HG03469 (cell line): ENCODE data around the gene HEXIM2.
"Not testable (repeated sequence)": the region's sequence is repeated elsewhere in the genome, so short reads cannot be mapped to it uniquely, and the experiment has no call there.

Experiments used
- ATAC-seq: cut with Tn5 transposase; IDR thresholded peaks from one replicate; pipeline ENCODE4 v1.9.1; 2021; ENCODE audit warnings: mild to moderate bottlenecking, moderate library complexity, moderate number of reproducible peaks; ENCODE audit not compliant: unreplicated experiment

HEXIM2 gene, protein sequence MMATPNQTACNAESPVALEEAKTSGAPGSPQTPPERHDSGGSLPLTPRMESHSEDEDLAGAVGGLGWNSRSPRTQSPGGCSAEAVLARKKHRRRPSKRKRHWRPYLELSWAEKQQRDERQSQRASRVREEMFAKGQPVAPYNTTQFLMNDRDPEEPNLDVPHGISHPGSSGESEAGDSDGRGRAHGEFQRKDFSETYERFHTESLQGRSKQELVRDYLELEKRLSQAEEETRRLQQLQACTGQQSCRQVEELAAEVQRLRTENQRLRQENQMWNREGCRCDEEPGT

DNA sequence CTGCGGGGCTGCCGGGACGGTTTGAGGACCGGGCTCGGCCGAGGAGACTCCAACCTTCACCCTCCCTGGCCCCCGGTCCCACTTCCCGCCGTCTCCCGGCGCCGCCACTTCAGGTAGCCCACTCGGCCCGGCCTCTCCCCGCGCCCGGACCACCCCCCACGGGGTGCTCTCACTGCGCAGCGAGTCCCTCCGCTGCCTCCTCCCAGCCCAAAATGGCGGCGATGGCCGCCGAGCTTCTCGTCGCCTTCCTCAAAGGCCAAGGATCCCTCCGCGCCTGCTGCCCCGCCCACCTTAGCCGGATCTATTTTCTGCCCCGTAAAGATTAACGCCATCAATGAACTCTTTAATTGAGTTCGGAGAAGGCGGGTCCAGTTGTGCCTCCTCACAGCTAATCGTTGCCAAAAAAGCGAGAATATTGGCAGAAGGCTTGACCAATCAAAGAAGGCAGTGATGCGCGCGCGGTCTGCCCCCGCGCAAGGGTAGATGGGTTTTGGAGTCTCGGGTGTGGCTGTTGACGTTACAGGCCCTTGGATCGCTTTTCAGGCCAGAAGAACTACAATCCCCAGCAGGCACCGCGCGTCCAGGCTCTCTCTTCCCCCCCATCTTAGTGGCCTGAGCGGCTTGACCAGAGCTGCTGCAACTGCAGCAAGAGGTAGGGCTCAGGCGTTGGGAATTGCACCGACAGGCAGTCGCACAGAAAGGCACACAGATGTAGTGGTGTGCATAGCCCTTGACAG is at the start of gene HEXIM2:
Gene HEXIM2, plus strand, starts transcription at position 588 of the 737 bp plus-strand sequence. CDS start 919 bp downstream, outside the sequence.
- ATAC-seq: peak; percentile 76

DNA sequence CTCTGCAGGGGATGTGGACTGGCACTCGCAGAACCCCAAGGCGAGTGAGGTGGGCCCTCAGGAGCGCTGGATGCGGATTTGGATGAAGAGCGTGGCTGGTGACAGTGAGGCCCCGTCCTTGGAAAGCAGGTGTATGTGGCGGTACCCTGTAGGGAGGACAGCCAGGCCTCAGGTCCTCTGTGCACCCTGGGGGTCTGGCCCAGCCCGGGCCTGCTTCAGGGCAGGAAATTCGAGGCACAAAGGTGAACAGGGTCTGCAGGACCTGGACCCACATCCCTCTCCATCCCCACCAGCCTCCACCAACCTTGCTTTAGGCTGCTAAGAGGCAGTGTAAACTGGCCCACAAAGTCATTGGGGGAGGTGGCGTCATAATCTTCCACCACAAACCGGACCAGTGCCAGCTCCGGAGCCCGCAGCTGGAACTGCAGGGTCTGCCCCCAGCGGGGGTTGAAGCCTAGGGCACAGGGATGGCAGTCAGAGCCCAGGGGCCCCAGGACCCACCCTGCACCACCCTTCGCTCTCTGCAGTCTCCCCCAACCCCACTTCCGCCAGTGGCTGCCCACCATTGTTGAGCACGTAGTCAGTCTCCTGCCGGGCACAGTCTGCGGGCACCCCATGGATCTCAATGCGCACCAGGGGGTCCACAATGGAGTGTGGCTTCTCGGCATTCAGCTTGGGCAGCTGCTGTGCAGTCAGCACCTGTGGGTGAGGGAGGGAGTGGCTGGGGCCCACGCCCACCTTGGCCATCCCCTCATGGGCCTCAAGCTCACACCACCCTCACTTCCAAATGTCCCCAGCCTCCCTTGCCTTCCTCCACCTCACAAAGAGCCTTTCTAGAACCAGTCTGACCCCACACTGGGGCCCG is 48.9 kb upstream of the HEXIM2 start:
- no peak for ATAC-seq

DNA sequence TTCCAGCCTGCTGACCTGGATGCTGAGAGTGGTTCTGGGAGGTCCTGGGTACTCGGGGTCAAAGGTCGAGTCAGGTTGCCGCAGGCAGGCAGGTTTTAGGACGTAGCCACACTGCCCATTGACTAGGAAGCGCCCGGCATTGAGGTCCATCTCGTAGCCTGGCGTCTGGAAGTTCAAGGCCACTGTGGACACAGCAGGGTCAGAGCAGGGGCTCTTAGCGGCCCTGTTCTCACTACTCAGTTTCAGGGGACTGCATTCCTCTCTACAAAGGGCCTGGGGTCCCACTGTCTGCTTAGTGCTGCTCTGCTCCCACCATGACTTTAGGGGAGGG is 48.3 kb upstream of the HEXIM2 start:
- no peak for ATAC-seq

DNA sequence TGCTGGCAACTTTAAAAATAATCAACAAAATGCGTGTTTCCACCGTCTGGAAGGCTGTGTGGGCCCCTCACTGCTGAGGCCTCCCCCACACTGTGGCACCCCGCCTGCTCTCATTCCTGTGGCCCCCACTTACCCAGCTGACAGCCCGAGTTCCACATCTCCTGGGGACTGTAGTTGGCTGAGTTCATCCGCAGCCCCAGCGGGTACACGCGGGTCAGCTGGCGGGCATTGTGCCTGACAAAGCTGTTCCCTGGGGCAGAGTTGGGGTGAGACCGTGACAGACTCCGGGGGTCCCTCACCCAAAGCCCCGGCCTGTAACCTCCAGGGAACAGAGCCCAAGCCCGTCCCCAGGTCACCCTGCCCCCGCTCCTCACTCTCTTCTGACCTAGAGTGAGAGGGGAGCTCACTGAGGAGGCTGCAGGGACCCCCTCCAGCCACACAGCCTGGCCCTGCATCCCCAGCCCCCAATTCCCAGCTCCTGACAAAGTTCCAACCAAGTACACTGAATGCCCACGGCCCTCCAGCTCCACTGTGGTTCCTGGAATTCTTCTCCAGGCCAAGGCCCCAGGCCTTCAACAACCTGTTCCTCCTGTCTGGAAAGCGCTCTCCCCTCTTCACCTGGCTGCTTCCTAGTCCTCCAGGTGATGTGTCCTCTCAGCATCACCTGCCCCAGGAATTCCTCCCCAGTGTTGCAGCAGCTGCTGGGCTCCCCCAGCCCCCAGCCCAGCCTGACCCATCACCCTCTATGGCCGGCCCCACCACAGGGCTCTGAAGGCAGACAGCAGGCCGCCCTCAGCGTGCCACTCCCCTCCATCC is 47.4 kb upstream of the HEXIM2 start:
- no peak for ATAC-seq

DNA sequence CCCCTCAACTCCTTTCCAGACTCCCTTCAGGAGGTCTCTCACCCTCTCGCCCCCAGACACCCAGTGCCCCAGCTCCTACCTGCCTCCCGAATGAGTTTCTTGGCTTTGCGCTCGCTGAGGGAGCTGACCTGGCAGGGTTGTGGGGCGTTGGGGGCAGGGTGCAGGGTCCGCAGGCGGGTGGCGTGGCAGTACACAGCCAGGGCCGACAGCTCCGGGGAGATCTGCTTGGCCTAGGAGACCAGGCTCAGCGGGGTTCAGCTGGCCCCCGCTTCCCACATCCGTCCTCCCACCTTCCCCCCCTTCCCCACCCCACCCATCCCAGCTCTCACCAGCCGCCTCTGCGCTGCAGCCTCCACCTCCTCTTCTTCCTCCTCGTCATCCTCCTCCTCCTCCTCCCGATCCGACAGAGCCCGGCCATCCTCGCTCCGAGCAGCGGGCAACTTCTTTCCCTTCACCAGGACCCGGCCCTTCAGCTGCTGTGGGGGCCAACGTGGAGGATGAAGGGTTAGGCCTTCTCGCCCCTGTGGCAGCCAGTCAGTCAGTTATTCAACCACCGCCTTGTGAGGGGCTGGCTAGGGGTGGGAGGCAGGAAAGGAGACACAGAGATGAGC is 46.6 kb upstream of the HEXIM2 start:
- no peak for ATAC-seq

DNA sequence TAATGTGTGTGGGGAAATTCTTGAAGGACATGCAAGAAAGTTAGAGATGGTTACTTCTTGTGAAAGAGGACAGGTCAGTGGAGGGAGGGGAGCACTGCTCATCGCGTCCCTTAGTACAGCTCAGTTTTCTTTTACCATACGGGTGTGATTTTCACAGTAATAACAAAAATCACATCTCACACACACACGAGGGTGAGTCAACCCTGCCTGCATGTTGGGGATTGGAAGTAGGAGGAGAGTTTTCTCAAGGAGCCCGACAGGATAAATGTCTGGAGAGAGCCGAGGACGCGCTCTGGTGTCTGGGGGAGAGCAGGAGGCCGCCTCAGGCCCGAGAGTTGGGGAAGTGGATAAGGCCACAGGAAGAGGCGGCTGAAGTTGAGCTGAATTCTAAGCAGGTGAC is 45.8 kb upstream of the HEXIM2 start:
- no peak for ATAC-seq

DNA sequence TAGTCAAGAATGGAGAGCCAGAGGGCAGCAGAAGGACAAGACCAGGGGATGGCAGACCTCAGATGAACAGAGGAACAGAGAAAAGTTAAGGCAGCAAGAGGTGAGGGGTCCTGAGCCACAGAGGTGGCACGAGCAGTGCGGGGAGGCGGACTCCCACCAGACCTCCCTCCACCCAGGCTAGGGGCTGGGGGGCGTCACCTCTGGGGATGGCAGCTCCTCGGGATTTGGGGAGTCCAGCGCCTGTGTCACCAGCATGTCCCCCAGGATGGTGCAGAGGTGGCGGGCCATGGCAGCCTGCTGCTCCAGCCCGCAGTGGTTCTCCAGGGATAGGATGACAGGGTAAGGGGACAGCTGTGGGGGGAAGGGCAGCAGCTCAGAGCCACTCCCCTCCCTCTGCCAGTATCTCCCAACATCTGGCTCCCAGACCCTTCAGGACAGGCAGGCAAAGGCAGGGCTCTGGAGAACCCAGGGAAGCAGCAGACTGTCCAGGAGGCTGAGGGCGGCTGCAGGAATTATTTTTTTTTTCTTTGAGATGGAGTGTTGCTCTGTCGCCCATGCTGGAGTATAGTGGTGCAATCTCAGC is 45.1 kb upstream of the HEXIM2 start:
- ATAC-seq: no peak

DNA sequence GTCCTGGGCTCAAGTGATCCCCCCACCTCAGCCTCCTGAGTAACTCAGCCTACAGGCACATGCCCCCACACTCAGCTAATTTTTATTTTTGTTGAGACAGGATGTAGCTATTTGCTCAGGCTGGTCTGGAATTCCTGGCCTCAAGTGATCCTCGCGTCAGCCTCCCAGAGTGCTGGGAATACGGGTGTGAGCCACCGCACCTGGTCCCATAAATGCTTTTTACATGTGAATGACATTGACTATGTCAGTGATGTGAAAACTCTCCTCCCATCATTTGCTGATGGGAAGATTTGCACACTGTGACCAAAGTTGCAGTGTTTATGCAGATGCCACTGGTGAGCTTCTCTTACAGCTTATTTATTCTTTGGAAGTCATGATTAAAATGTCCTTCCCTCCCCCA is 44.3 kb upstream of the HEXIM2 start:
- no peak for ATAC-seq

DNA sequence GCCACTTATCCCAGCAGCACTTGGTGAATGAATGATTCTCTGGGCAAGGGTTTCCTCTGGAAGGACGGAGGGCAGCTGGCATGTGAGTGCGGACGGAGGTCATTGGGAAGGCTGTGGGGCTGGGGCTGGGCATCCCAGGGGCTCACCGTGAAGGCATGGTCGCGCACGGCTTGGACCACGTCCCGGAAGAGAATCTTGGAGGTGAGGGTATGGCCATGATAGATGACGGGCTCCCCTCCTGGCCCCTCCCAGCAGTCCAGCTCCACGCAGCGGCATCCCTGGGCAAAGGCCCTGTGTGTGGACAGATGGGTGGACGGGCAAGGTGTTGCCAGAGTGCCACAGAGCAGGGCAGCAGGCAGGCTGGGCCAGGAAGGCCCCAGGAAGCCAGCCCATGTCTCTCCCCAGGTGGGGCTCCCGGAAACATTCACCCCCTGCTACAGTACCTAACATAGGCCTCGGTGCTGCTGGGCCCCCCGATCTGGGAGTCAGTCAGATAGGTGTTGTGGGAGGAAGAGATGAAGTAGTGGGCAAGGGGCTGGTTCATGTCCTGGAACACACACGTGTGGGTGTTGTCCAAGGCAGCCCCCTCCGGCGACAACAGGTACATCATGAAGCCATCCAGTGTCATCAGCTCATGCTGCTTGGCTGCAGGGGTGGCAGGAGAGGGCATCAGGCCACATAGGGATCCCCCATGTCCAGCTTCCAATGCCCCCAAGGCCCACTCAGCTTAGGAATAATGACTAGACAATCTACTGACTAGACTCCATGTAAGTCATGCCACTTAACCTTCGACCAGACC is 43.6 kb upstream of the HEXIM2 start:
- no peak for ATAC-seq

DNA sequence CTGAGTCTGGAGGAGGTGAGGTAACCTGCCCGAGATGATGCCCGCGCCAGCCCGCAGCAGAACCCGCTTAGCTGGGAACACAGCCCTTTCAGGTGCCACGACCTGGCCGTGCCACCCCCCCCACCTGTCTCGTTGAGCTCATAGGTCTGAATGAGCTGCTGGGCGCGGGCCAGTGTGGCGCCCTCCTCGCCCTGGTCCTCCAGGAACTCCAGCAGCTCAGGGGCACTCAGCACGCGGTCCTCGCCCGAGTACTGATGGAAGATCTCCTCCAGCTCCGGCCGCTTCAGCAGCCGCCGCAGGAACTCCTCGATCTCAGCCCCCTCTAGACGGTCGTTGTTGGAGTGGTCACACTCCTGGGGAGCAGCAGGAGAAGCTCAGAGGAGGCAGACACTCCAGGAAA is 43.0 kb upstream of the HEXIM2 start:
- no peak for ATAC-seq

DNA sequence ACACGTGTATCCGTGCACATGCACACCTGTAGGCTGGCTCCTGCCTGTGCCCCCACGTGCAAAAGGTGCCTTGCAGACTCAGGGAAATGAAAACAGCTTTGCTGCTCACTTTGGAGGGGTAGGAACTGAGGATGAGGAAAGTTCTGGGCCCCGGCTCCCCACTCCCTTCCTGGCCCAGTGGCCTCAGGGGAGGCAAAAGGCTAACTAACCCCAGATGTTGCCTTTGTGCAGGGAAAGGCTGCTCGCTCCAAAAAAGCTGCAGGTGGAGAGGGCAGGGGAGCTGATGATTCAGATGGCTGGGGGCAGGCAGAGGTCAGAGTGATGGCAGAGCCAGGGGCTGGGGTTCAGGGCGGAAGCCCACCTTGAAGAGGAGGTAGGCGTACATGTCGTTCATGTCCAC is 41.7 kb upstream of the HEXIM2 start:
- no peak for ATAC-seq

DNA sequence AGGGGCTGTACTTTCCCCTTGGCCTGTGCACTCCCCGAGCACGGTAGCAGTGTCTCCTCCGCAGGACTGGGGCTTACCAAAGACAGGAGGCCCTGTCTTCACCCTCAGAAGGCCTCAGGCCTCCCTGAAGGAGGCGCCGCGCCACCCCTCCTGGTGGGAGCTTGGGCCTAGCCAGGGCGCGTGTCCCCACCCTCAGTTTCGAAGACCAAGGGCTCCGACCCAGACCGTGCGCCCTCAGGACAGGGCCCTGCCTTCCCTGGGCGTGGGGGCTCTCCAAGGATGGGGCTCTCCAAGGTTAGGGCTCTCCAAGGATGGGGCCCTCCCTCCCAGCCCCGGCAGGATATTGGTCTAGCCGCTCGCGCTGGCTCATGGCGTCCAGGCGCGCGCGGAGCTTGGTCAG is 41.1 kb upstream of the HEXIM2 start:
- ATAC-seq: no peak

DNA sequence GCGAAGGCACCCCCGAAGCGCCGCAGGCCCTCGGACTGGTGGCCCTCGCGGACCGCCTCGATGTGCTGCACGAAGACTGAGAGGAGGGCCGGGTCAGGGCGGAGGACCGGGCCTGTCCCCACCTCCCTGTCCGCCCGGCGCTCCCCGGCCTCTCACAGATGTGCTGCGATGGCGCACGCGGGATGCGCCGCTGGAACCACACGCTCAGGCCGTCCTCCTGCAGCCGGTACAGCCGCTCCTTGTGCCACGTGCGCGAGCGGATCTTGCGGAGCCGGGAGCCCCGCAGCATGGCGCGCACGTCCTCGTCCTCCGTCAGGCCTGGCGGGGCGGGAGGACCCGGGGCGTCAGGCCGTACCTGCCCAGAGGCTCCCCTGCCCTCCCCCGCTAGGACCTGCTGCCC is 40.6 kb upstream of the HEXIM2 start:
- ATAC-seq: no peak

DNA sequence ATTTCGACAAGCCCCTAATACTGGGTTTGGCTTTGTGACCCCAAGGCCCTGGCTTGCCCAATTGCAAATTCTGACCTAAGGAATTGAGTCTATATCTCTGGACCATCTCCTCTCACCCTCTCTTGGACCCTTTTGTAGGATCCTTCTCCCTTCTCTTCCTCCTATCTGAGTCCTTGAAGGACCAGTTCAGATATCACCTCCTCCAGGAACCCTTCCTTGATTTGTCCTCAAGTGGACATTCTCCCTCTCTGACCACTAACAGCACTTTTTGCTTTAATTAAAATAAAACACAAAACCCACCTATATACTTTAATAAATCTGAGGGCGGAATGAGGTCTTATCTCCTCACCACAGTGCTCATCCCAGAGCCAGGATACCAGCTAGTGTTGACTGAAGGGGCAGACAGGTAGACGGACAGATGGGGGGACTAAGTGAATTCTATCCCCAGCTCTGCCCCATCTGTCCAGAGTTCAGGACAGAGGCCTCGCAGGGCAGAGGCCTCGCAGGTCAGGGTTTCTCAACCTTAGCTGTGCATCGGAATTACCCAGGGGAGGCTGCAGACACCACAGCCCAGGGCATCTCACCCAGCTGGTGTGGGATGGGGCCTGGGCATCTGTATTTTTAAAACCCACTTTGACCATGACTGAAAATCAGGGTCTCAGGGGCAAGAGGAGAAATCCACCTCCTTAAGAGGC is 38.5 kb upstream of the HEXIM2 start:
- no peak for ATAC-seq

DNA sequence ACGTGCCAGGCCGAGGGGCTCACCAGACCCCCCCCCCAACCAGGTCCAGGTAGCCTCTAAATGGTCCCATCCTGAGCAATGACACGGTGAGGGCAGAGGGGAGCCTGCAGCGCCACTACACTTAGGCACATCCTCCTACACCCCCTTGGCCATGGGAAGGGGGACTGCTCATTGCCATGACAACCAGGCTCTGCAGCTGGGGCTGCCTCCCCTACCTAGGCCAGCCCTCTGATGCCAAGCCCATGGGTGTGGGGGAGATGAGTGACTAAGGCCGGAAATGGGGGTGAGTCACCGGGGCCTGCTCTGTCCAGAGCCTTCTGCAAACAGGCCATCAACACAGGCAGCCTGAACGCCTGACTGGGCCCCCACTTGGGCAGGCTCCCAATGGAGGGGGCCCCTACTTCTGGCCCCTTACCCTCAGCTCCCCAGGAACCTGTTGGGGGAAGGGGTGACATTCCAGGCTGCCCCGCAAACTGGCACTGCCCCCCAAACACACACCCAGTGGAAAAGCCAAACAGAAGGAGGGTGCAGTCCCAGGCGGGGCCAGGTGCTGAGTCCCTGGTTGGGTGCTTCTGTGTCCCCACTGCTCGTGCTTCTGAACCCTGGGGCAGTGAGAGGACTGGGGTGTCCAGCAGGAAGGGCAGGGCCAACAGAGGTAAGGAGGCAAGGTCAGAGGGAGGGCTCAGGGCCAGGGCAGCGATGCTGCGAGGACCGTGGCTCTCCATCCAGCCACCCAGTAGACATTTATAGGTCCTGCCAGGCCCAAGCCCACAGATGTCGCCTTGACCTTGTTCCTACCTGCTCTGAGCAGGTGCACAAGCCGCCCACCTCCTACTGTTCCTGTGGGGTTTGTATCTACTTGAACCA is 37.5 kb upstream of the HEXIM2 start:
- ATAC-seq: no peak

DNA sequence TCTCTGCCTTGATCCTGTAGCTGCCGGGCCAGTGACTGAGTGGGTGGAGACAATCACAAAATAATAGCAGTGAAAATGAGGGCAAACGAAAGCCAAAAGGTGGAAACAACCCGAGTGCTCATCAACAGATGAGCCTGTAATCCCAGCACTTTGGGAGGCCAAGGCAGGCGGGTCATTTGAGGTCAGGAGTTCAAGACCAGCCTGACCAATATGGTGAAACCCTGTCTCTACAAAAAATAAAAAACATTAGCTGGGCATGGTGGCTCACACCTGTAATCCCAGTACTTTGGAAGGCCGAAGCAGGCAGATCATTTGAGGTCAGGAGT is 36.9 kb upstream of the HEXIM2 start:
- not testable (repeated sequence) for ATAC-seq

DNA sequence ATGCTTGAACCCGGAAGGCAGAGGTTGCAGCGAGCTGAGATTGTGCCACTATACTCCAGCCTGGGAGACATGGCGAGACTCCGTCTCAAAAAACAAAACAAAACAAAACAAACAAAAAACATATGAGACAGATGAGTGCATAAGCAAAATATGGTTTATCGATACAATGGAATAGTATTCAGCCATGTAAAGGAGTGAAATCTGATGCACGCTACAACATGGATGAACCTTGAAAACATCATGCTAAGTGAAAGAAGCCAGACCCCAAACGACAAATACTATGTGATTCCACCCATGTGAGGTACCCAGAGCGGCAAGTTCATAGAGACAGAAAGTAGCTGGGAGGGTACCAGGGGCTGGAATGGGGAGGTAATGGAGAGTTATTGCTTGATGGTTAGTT is 36.2 kb upstream of the HEXIM2 start:
- no peak for ATAC-seq

DNA sequence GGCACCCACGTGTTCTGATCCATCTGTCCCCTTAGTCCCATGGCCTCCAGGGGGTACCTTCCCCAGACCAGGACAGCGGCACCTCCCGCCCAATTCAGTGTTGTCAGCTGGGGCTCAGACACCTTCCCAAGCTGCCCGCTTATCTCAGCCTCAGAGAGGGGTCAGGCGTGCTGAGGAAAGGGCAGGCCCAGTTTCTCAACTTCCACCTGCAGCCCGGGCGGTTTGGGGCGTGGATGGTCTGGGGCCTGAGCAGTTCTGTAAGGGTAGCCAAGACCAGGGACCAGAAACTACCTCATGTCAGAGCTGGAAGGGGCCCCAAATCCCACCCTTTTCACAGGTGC is 34.5 kb upstream of the HEXIM2 start:
- ATAC-seq: no peak
